GM04504 (cell line): ENCODE results near the gene PPP6R3.
"Not testable (repeated sequence)": the region's sequence is repeated elsewhere in the genome, so short reads cannot be mapped to it uniquely, and the experiment has no call there.

ENCODE experiments used
- DNase-seq: peaks from one replicate; pipeline ENCODE4 v3.0.0-alpha.2; 2012; ENCODE audit warnings: low read depth

PPP6R3 gene

GRCh38 chr11:68457216-68457897 lies 3.2 kb upstream of the PPP6R3 start:
- no peak for DNase-seq

GRCh38 chr11:68457898-68458249 lies 2.7 kb upstream of the PPP6R3 start:
- no peak for DNase-seq

GRCh38 chr11:68458340-68458739 lies 2.2 kb upstream of the PPP6R3 start:
- not testable (repeated sequence) for DNase-seq

GRCh38 chr11:68459886-68460740 lies 439 bp upstream of the PPP6R3 start:
- DNase-seq = peak; percentile 96

- DNase-seq = no peak
Observed at GRCh38 chr11:68461575-68461917, 994 bp downstream of the PPP6R3 start.

GRCh38 chr11:68463714-68464113 lies 3.2 kb downstream of the PPP6R3 start:
- DNase-seq = no peak

- no peak for DNase-seq
Observed at GRCh38 chr11:68467201-68467834, 6.8 kb downstream of the PPP6R3 start.

GRCh38 chr11:68468217-68468828 lies 7.8 kb downstream of the PPP6R3 start:
- no peak for DNase-seq

- no peak for DNase-seq
Observed at GRCh38 chr11:68469122-68469521, 8.6 kb downstream of the PPP6R3 start.

- no peak for DNase-seq
Observed at GRCh38 chr11:68469642-68470041, 9.1 kb downstream of the PPP6R3 start.

GRCh38 chr11:68470304-68470811 lies 9.8 kb downstream of the PPP6R3 start:
- no peak for DNase-seq

- no peak for DNase-seq
Observed at GRCh38 chr11:68471360-68472340, 11.1 kb downstream of the PPP6R3 start.

- DNase-seq = no peak
Observed at GRCh38 chr11:68472778-68473177, 12.2 kb downstream of the PPP6R3 start.

GRCh38 chr11:68473693-68474092 lies 13.1 kb downstream of the PPP6R3 start:
- no peak for DNase-seq

GRCh38 chr11:68475626-68476025 lies 15.1 kb downstream of the PPP6R3 start:
- not testable (repeated sequence) for DNase-seq

- DNase-seq = no peak
Observed at GRCh38 chr11:68479390-68479789, 18.8 kb downstream of the PPP6R3 start.

GRCh38 chr11:68480193-68480592 lies 19.6 kb downstream of the PPP6R3 start:
- no peak for DNase-seq

GRCh38 chr11:68480852-68481510 lies 20.4 kb downstream of the PPP6R3 start:
- no peak for DNase-seq

GRCh38 chr11:68481579-68482240 lies 21.2 kb downstream of the PPP6R3 start:
- DNase-seq = no peak

- no peak for DNase-seq
Observed at GRCh38 chr11:68488623-68489022, 28.1 kb downstream of the PPP6R3 start.
